ENCODE data around the gene RASGEF1B.

Gene RASGEF1B

DNA sequence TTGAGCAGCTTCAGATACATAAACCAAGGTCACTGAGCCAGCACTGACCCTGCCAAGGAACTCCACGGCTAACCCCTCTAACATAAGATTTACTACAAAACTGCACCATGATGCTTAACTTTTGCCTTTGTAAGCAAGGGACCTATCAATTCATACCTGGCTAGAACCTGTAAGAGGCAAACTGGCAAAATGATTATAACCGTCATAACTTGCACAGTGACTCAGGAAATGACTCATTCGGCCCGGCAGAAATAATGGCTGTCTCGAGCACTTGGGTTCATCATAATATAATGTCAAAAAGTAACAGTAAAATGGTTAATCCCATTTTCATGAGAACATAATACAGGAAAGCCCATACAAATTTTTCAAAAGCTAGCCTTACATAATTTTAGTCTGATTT is 17.2 kb downstream of the RASGEF1B start:
- no peaks in the 10 kb centered on the region for H3K4me1 ChIP-seq (ENCODE audit: control insufficient read depth, insufficient read depth, low read length, poor library complexity, severe bottlenecking)
- no peaks in the 10 kb centered on the region for H3K27me3 ChIP-seq (replicated peaks; ENCODE audit: control insufficient read depth, insufficient read depth, low read length, poor library complexity, severe bottlenecking)
- peaks cover 7% of the 10 kb centered on the region for H3K36me3 ChIP-seq (ENCODE audit: control insufficient read depth, insufficient read depth, low read length)
- no peak overlapping the region for H3K27ac ChIP-seq (ENCODE audit: insufficient read depth, low read length, poor library complexity, severe bottlenecking)
- H3K9me3 ChIP-seq (ENCODE audit: control insufficient read depth, low read length), result no peaks in the 10 kb centered on the region
- no peak for DNase-seq
- no peak overlapping the region for H3K4me3 ChIP-seq (ENCODE audit: insufficient read depth, low read depth, low read length, poor library complexity, severe bottlenecking)

DNA sequence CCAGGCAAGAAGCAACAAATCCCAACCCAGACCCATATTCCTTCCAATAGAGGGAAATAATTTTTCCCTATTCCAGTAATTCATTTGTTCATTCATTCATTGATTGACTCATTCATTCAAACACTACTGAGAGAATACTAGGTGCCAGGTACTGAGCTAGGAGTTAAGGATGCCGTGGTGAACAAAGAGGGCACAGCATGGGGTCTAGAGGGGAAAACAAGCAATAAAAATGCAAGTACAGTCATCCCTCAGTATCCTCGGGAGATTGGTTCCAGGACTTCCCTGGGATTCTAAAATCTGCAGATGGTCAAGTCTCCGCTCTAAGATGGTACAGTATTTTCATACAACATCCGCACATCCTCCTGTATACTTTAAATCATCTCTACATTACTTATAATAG is 18.7 kb downstream of the RASGEF1B start:
- Histone ChIP-seq H3K9me3 (ENCODE audit: control insufficient read depth, low read length) (no peaks in the 10 kb centered on the region), H3K4me3 (ENCODE audit: insufficient read depth, low read depth, low read length, poor library complexity, severe bottlenecking) (no peak overlapping the region), H3K36me3 (ENCODE audit: control insufficient read depth, insufficient read depth, low read length) (peaks cover 10% of the 10 kb centered on the region), H3K4me1 (ENCODE audit: control insufficient read depth, insufficient read depth, low read length, poor library complexity, severe bottlenecking) (no peaks in the 10 kb centered on the region), H3K27ac (ENCODE audit: insufficient read depth, low read length, poor library complexity, severe bottlenecking) (no peak overlapping the region), H3K27me3 (replicated peaks; ENCODE audit: control insufficient read depth, insufficient read depth, low read length, poor library complexity, severe bottlenecking) (no peaks in the 10 kb centered on the region)
- no peak for DNase-seq

DNA sequence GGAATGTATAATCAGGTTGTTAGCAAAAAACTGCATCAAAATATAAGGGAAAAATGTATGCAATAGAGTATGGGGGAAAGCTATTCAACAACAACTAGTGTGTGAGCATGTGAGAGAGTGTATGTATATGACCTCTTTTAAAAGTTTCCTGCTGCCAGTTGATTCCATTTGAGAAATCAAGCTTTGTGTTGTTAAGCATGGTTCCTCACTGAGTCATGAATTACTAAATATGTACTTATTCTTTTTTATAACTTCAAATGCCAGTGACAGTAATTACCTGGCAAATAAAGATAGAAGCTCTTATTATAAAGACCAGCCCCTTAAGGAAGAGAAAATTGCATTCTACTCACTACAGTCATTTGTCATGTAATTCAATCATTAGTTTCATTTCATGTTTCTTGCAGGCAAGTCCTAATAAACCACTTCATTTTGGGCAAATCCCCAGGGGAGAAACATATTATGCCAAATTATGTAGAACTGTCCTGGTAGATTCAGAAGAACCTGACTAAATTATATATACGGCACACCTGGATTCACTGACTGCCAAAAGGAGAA is 19.2 kb downstream of the RASGEF1B start:
- H3K36me3 ChIP-seq (ENCODE audit: control insufficient read depth, insufficient read depth, low read length), result peaks cover 14% of the 10 kb centered on the region
- no peak overlapping the region for H3K27ac ChIP-seq (ENCODE audit: insufficient read depth, low read length, poor library complexity, severe bottlenecking)
- no peak overlapping the region for H3K4me3 ChIP-seq (ENCODE audit: insufficient read depth, low read depth, low read length, poor library complexity, severe bottlenecking)
- no peaks in the 10 kb centered on the region for H3K4me1 ChIP-seq (ENCODE audit: control insufficient read depth, insufficient read depth, low read length, poor library complexity, severe bottlenecking)
- H3K27me3 ChIP-seq (replicated peaks; ENCODE audit: control insufficient read depth, insufficient read depth, low read length, poor library complexity, severe bottlenecking), result no peaks in the 10 kb centered on the region
- H3K9me3 ChIP-seq (ENCODE audit: control insufficient read depth, low read length), result no peaks in the 10 kb centered on the region
- no peak for DNase-seq

DNA sequence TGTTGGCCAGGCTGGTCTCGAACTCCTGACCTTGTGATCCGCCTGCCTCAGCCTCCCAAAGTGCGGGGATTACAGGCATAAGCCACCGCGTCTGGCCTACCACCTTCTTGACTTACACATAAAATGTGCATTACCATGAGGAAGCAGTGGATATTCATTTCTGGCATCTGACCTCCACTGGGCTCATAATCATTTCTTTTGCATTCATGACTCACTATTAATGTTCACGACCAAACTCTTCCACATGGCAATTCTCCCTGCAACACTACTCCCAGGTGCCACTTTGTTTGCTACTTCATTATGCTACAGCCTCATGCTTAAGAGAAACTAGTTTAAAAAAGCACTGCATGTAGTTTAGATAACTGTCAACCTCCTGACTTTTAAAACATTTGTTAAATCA is 22.7 kb downstream of the RASGEF1B start:
- Histone ChIP-seq H3K9me3 (ENCODE audit: control insufficient read depth, low read length) (no peaks in the 10 kb centered on the region), H3K27ac (ENCODE audit: insufficient read depth, low read length, poor library complexity, severe bottlenecking) (no peak overlapping the region), H3K4me3 (ENCODE audit: insufficient read depth, low read depth, low read length, poor library complexity, severe bottlenecking) (no peak overlapping the region), H3K27me3 (replicated peaks; ENCODE audit: control insufficient read depth, insufficient read depth, low read length, poor library complexity, severe bottlenecking) (no peaks in the 10 kb centered on the region), H3K36me3 (ENCODE audit: control insufficient read depth, insufficient read depth, low read length) (peaks cover 28% of the 10 kb centered on the region), H3K4me1 (ENCODE audit: control insufficient read depth, insufficient read depth, low read length, poor library complexity, severe bottlenecking) (no peaks in the 10 kb centered on the region)
- DNase-seq, result no peak

DNA sequence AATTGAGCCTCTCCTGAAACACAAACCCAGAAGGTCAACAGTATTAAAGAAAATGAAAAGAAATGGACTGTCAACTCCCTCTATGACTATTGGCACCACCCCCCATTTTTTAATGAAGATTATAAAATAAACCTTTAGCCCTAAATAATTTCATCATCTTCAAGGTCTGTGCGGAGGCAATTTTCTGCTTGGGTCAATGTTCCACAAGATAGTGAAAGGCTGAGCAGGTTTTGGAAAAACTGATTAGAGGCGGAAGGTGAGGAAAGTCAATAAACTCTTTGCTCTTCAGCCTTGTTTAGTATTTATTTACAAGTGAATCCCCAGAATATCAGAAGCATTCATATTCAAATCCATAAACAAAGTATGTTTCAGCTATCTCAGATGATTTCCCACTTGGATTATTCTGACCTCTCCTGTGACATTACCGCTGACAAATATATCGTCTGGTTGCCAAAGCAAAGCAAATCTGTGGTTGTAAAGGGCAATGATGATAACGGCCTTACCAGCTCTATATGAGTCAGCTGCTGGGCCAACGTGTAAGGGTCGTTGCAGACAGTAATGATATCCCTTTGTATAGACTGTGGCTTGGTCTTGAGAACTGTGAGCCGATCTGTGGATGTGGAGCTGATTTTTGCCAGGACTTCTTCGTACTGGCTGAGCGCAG is 24.0 kb downstream of the RASGEF1B start:
- Histone ChIP-seq H3K9me3 (ENCODE audit: control insufficient read depth, low read length) (no peaks in the 10 kb centered on the region), H3K27me3 (replicated peaks; ENCODE audit: control insufficient read depth, insufficient read depth, low read length, poor library complexity, severe bottlenecking) (no peaks in the 10 kb centered on the region), H3K27ac (ENCODE audit: insufficient read depth, low read length, poor library complexity, severe bottlenecking) (no peak overlapping the region), H3K36me3 (ENCODE audit: control insufficient read depth, insufficient read depth, low read length) (peaks cover 36% of the 10 kb centered on the region), H3K4me3 (ENCODE audit: insufficient read depth, low read depth, low read length, poor library complexity, severe bottlenecking) (no peak overlapping the region), H3K4me1 (ENCODE audit: control insufficient read depth, insufficient read depth, low read length, poor library complexity, severe bottlenecking) (no peaks in the 10 kb centered on the region)
- DNase-seq, result no peak

DNA sequence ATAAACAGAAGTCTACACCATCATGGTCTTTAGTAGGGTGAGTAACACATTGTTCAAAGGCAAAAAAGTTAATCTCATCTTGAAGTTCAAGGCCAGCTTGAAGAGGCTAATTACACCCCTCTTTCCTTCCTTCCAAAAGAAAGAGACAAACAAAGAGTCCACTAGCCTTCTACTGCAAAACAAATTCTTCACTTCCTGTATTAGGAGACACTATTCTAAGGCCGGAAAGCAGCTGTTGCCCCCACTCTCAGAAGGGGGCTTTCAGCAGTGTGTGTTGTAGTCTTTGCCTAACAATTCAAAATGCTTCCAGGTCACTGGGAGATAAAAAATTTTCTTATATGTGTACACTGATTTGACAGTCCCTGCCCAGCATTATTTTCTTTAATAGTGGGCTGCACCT is 25.1 kb downstream of the RASGEF1B start:
- H3K9me3 ChIP-seq (ENCODE audit: control insufficient read depth, low read length), result no peaks in the 10 kb centered on the region
- H3K36me3 ChIP-seq (ENCODE audit: control insufficient read depth, insufficient read depth, low read length), result peaks cover 37% of the 10 kb centered on the region
- H3K4me1 ChIP-seq (ENCODE audit: control insufficient read depth, insufficient read depth, low read length, poor library complexity, severe bottlenecking), result no peaks in the 10 kb centered on the region
- H3K4me3 ChIP-seq (ENCODE audit: insufficient read depth, low read depth, low read length, poor library complexity, severe bottlenecking), result no peak overlapping the region
- H3K27me3 ChIP-seq (replicated peaks; ENCODE audit: control insufficient read depth, insufficient read depth, low read length, poor library complexity, severe bottlenecking), result no peaks in the 10 kb centered on the region
- DNase-seq, result no peak
- H3K27ac ChIP-seq (ENCODE audit: insufficient read depth, low read length, poor library complexity, severe bottlenecking), result no peak overlapping the region

DNA sequence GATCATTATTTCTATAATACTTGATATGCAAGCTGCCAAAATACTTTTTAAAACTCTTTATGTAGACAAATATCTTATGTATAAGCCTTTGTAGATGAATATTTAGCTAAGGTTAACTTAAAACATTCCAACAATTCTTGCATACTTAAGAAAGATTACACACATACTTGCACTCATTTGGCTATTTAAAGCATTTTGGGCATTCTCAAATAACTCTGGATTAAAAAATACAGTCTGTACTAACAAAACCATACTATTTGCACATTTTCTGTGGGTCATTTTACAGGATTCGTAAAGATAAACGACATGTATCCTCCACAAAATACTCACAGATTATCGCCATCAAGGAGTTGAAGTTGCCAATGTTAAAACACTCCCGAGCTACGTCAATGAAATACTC is 26.5 kb downstream of the RASGEF1B start:
- Histone ChIP-seq H3K36me3 (ENCODE audit: control insufficient read depth, insufficient read depth, low read length) (peaks cover 41% of the 10 kb centered on the region), H3K9me3 (ENCODE audit: control insufficient read depth, low read length) (no peaks in the 10 kb centered on the region), H3K4me1 (ENCODE audit: control insufficient read depth, insufficient read depth, low read length, poor library complexity, severe bottlenecking) (no peaks in the 10 kb centered on the region), H3K27ac (ENCODE audit: insufficient read depth, low read length, poor library complexity, severe bottlenecking) (no peak overlapping the region), H3K4me3 (ENCODE audit: insufficient read depth, low read depth, low read length, poor library complexity, severe bottlenecking) (no peak overlapping the region), H3K27me3 (replicated peaks; ENCODE audit: control insufficient read depth, insufficient read depth, low read length, poor library complexity, severe bottlenecking) (no peaks in the 10 kb centered on the region)
- no peak for DNase-seq

DNA sequence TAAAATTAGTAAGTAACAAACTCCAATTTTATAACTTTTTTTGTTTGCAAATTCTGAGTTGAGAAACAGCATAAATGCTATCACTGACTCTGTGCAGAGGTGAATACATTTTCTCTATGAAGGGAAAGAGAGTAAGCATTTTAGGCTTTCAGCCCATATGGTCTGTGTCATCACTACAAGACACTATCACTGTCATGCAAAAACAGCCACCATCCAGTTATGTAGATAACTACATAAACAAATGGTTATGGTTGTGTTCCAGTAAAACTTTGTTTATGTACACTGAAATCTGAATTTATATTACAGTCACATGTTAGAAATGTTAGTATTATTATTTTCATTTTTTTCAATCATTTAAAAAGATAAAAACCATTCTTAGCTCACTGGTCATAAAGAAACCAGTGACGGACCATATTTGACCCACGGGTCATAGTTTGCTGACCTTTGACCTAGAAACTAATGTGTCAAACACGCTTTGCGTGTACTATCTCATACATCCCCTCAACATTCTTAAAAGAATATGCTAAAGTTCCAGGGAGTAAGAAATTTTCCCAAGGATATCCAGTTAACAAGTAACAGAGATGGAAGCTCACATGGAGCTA is 29.1 kb downstream of the RASGEF1B start:
- Histone ChIP-seq H3K4me3 (ENCODE audit: insufficient read depth, low read depth, low read length, poor library complexity, severe bottlenecking) (no peak overlapping the region), H3K9me3 (ENCODE audit: control insufficient read depth, low read length) (no peaks in the 10 kb centered on the region), H3K36me3 (ENCODE audit: control insufficient read depth, insufficient read depth, low read length) (peaks cover 45% of the 10 kb centered on the region), H3K27ac (ENCODE audit: insufficient read depth, low read length, poor library complexity, severe bottlenecking) (no peak overlapping the region), H3K27me3 (replicated peaks; ENCODE audit: control insufficient read depth, insufficient read depth, low read length, poor library complexity, severe bottlenecking) (no peaks in the 10 kb centered on the region), H3K4me1 (ENCODE audit: control insufficient read depth, insufficient read depth, low read length, poor library complexity, severe bottlenecking) (no peaks in the 10 kb centered on the region)
- no peak for DNase-seq

DNA sequence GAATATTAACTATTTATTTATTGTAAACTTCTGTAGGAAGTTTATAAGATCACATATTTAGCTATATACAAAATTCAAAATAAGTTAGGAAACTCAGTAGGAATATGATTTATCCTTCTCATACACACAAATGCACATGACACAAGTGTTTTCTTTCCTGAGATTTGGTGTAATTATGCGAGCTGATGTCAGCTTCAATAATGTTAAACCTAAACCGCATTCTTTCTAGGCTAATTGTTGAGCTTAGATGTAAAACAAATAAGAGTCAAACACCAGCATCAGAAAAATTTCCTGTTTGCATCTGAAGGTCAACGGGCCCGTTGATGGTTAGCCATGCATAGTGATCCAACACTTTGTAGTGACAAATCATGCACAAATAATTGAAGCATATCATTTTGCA is 30.8 kb downstream of the RASGEF1B start:
- H3K4me3 ChIP-seq (ENCODE audit: insufficient read depth, low read depth, low read length, poor library complexity, severe bottlenecking), result no peak overlapping the region
- H3K27ac ChIP-seq (ENCODE audit: insufficient read depth, low read length, poor library complexity, severe bottlenecking), result no peak overlapping the region
- DNase-seq, result no peak
- H3K27me3 ChIP-seq (replicated peaks; ENCODE audit: control insufficient read depth, insufficient read depth, low read length, poor library complexity, severe bottlenecking), result no peaks in the 10 kb centered on the region
- no peaks in the 10 kb centered on the region for H3K9me3 ChIP-seq (ENCODE audit: control insufficient read depth, low read length)
- peaks cover 37% of the 10 kb centered on the region for H3K36me3 ChIP-seq (ENCODE audit: control insufficient read depth, insufficient read depth, low read length)
- no peaks in the 10 kb centered on the region for H3K4me1 ChIP-seq (ENCODE audit: control insufficient read depth, insufficient read depth, low read length, poor library complexity, severe bottlenecking)

DNA sequence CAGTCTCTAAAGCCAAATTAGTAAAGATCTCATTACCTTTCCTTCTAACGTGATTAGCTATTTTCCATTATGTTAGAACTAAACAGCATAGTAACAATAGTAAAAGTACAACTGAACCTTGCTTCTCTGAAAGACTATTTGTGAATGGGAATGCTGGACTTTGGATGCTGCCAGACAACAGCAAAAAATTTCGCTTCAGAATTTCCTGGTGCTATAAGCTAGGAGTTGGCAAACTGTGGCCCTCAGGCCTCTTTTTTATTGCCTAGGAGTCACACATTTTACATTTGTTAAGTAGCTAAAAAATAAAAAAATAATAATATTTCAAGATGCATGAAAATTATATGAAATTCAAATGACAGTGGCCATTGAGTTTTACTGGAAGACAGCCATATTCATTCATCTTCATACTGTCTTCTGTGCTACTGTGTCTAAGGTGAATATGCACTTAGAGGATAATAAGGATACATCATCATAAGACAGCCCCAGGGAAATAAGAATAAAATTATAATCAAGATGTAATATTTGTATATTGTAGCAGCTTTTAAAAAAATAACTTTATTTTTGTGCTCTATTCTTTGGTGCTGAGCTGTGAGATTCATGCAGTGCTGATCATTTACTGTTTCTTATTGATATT is 34.6 kb downstream of the RASGEF1B start:
- Histone ChIP-seq H3K4me3 (ENCODE audit: insufficient read depth, low read depth, low read length, poor library complexity, severe bottlenecking) (no peak overlapping the region), H3K4me1 (ENCODE audit: control insufficient read depth, insufficient read depth, low read length, poor library complexity, severe bottlenecking) (no peaks in the 10 kb centered on the region), H3K27me3 (replicated peaks; ENCODE audit: control insufficient read depth, insufficient read depth, low read length, poor library complexity, severe bottlenecking) (no peaks in the 10 kb centered on the region), H3K36me3 (ENCODE audit: control insufficient read depth, insufficient read depth, low read length) (peaks cover 22% of the 10 kb centered on the region), H3K27ac (ENCODE audit: insufficient read depth, low read length, poor library complexity, severe bottlenecking) (no peak overlapping the region), H3K9me3 (ENCODE audit: control insufficient read depth, low read length) (no peaks in the 10 kb centered on the region)
- no peak for DNase-seq

Data from effector memory CD4-positive, alpha-beta T cell (primary cell).